Cardiac muscle cell (in vitro differentiated cells and primary cell): ENCODE results near the gene SEMA3B. TPM values are rescaled to one million over a fixed set of nuclear protein-coding genes. Genes with fewer than 3 reads are reported as not detected.
A peak's percentile ranks its signal among the peaks of the same experiment; 100 is the strongest.

Source experiments
- DNase-seq, 2 donors: peaks; one replicate each; pipeline versions ENCODE4 v3.0.0 to v3.0.0-alpha.2; 2010 to 2017; ENCODE audit warnings: low read depth in 1 of 2, low spot score in 1 of 2
- H3K27ac ChIP-seq: fragments of 200-600 bp; sonication (generic); 2 replicates; pipeline ENCODE4 v1.5.1; 2016
- H3K27me3 ChIP-seq: fragments of 200-600 bp; sonication (generic); 2 replicates; pipeline ENCODE4 v1.6.0; 2016; ENCODE audit warnings: control low read depth
- H3K36me3 ChIP-seq: fragments of 200-600 bp; sonication (generic); 2 replicates; pipeline ENCODE4 v1.5.1; 2016; ENCODE audit warnings: control low read depth
- H3K4me1 ChIP-seq: fragments of 200-600 bp; sonication (generic); 2 replicates; pipeline ENCODE4 v1.8.1; 2017; ENCODE audit warnings: low read depth, mild to moderate bottlenecking, mixed run types
- H3K4me3 ChIP-seq: fragments of 200-600 bp; sonication (generic); 2 replicates; pipeline ENCODE4 v1.5.1; 2016; ENCODE audit warnings: mild to moderate bottlenecking
- H3K9me3 ChIP-seq: fragments of 200-600 bp; sonication (generic); 2 replicates; pipeline ENCODE4 v1.5.1; 2017; ENCODE audit warnings: low read depth, mild to moderate bottlenecking, control low read depth
- CTCF ChIP-seq: IDR thresholded peaks from 2 replicates; pipeline ENCODE4 v1.5.1; 2012; ENCODE audit warnings: low read depth, mild to moderate bottlenecking, low read length
- polyA plus RNA-seq: library from polyadenylated mRNA; unstranded; fragments of >200 nt; fragmentation: Nextera tagmentation; extraction: Ambion mirVana; gene quantifications from 2 replicates; pipeline ENCODE4 v1.2.1, GENCODE V29; 2016
- total RNA-seq: library from RNA; depleted of rRNA; stranded (reverse); fragments of >200 nt; gene quantifications from 2 replicates; pipeline ENCODE4 v1.2.3, GENCODE V29; 2016

Gene SEMA3B
- total and polyA plus RNA-seq, 2 experiments from 2014 or later = 23.1 to 25.9 TPM

GRCh38 chr3:50324351-50325112 is 55.6 kb downstream of the SEMA3B start:
- peaks cover 7% of the 10 kb centered on the region for H3K36me3 ChIP-seq

GRCh38 chr3:50325113-50325480 is 56.1 kb downstream of the SEMA3B start:
- no peak for TF ChIP-seq CTCF
- Histone ChIP-seq H3K27me3 (no peaks in the 10 kb centered on the region), H3K27ac (no peak overlapping the region), H3K4me3 (no peak overlapping the region), H3K9me3 (no peaks in the 10 kb centered on the region), H3K36me3 (peaks cover 10% of the 10 kb centered on the region), H3K4me1 (peaks cover 23% of the 10 kb centered on the region)
- DNase-seq = no peak

More at GRCh38 chr3:50324351-50325112, 55.6 kb downstream of the SEMA3B start:
- DNase-seq = peak; percentile 73 to 74
- H3K27me3 ChIP-seq = no peaks in the 10 kb centered on the region
- H3K4me3 ChIP-seq = no peak overlapping the region
- no peaks in the 10 kb centered on the region for H3K9me3 ChIP-seq
- H3K27ac ChIP-seq = peak overlapping the region; percentile 32
- TF ChIP-seq CTCF = peak; percentile 88
- peaks cover 29% of the 10 kb centered on the region for H3K4me1 ChIP-seq

- H3K27me3 ChIP-seq = no peaks in the 10 kb centered on the region
- DNase-seq = no peak
- peaks cover 15% of the 10 kb centered on the region for H3K36me3 ChIP-seq
- no peak overlapping the region for H3K4me3 ChIP-seq
- H3K27ac ChIP-seq = no peak overlapping the region
- H3K9me3 ChIP-seq = no peaks in the 10 kb centered on the region
- peaks cover 20% of the 10 kb centered on the region for H3K4me1 ChIP-seq
- TF ChIP-seq CTCF = no peak
Observed at GRCh38 chr3:50325497-50326181, 56.7 kb downstream of the SEMA3B start.

- DNase-seq = no peak
- Histone ChIP-seq H3K27ac (no peak overlapping the region), H3K9me3 (no peaks in the 10 kb centered on the region), H3K36me3 (peaks cover 20% of the 10 kb centered on the region), H3K4me3 (no peak overlapping the region), H3K27me3 (no peaks in the 10 kb centered on the region), H3K4me1 (peaks cover 20% of the 10 kb centered on the region)
- no peak for TF ChIP-seq CTCF
Observed at GRCh38 chr3:50326182-50326541, 57.2 kb downstream of the SEMA3B start.

- peaks cover 17% of the 10 kb centered on the region for H3K4me1 ChIP-seq
Observed at GRCh38 chr3:50327129-50327528, 58.2 kb downstream of the SEMA3B start.

More at GRCh38 chr3:50327129-50327528, 58.2 kb downstream of the SEMA3B start:
- no peak overlapping the region for H3K27ac ChIP-seq
- DNase-seq = no peak
- TF ChIP-seq CTCF = no peak
- peak overlapping the region; percentile 87 for H3K4me3 ChIP-seq
- H3K27me3 ChIP-seq = no peaks in the 10 kb centered on the region
- peaks cover 30% of the 10 kb centered on the region for H3K36me3 ChIP-seq
- no peaks in the 10 kb centered on the region for H3K9me3 ChIP-seq

Other genes with a start within 250 kb of the SEMA3B start
- gene RBM5, start 180.2 kb upstream of the SEMA3B start, total RNA-seq = 189 and 439 TPM in 2 replicates
- 130 and 172 TPM in 2 replicates for gene RBM5, start 180.2 kb upstream of the SEMA3B start, polyA plus RNA-seq
- 21.0 and 27.6 TPM in 2 replicates for gene SEMA3F, start 113.8 kb upstream of the SEMA3B start, total RNA-seq
- 20.0 and 21.8 TPM in 2 replicates for gene SEMA3F, start 113.8 kb upstream of the SEMA3B start, polyA plus RNA-seq
- not detected in 2 replicates for gene GNAT1, start 77.5 kb upstream of the SEMA3B start, total RNA-seq
- not detected in 2 replicates for gene GNAT1, start 77.5 kb upstream of the SEMA3B start, polyA plus RNA-seq
- 9.5 and 14.7 TPM in 2 replicates for gene SLC38A3, start 63.9 kb upstream of the SEMA3B start, total RNA-seq
- 13.4 and 18.5 TPM in 2 replicates for gene SLC38A3, start 63.9 kb upstream of the SEMA3B start, polyA plus RNA-seq
- 160 and 179 TPM in 2 replicates for gene GNAI2, start 32.9 kb upstream of the SEMA3B start, total RNA-seq
- 255 and 285 TPM in 2 replicates for gene GNAI2, start 32.9 kb upstream of the SEMA3B start, polyA plus RNA-seq
- gene LSMEM2, start 9.9 kb downstream of the SEMA3B start, total RNA-seq = 26.4 and 29.2 TPM in 2 replicates
- 16.4 and 18.1 TPM in 2 replicates for gene LSMEM2, start 9.9 kb downstream of the SEMA3B start, polyA plus RNA-seq
- gene IFRD2, start 23.3 kb downstream of the SEMA3B start, total RNA-seq = 61.0 and 75.3 TPM in 2 replicates
- 106 and 110 TPM in 2 replicates for gene IFRD2, start 23.3 kb downstream of the SEMA3B start, polyA plus RNA-seq
- gene HYAL3, start 30.3 kb downstream of the SEMA3B start, total RNA-seq = 3.6 and 6.4 TPM in 2 replicates
- 2.4 and 6.2 TPM in 2 replicates for gene HYAL3, start 30.3 kb downstream of the SEMA3B start, polyA plus RNA-seq
- 28.5 and 40.4 TPM in 2 replicates for gene NAA80, start 30.3 kb downstream of the SEMA3B start, total RNA-seq
- gene NAA80, start 30.3 kb downstream of the SEMA3B start, polyA plus RNA-seq = 35.6 and 39.0 TPM in 2 replicates
- gene HYAL1, start 34.4 kb downstream of the SEMA3B start, total RNA-seq = 3.4 and 5.0 TPM in 2 replicates
- 3.3 and 4.3 TPM in 2 replicates for gene HYAL1, start 34.4 kb downstream of the SEMA3B start, polyA plus RNA-seq
- 116 and 124 TPM in 2 replicates for gene HYAL2, start 53.6 kb downstream of the SEMA3B start, total RNA-seq
- gene HYAL2, start 53.6 kb downstream of the SEMA3B start, polyA plus RNA-seq = 88.3 and 106 TPM in 2 replicates
- gene TUSC2, start 59.1 kb downstream of the SEMA3B start, total RNA-seq = 84.1 and 87.0 TPM in 2 replicates
- gene TUSC2, start 59.1 kb downstream of the SEMA3B start, polyA plus RNA-seq = 66.4 and 76.6 TPM in 2 replicates
- gene RASSF1, start 71.7 kb downstream of the SEMA3B start, total RNA-seq = 13.0 and 23.1 TPM in 2 replicates
- 23.8 and 33.5 TPM in 2 replicates for gene RASSF1, start 71.7 kb downstream of the SEMA3B start, polyA plus RNA-seq
- 0.56 and 2.8 TPM in 2 replicates for gene ZMYND10, start 76.6 kb downstream of the SEMA3B start, total RNA-seq
- gene ZMYND10, start 76.6 kb downstream of the SEMA3B start, polyA plus RNA-seq = 1.3 and 1.8 TPM in 2 replicates
- gene NPRL2, start 81.6 kb downstream of the SEMA3B start, total RNA-seq = 33.2 and 34.6 TPM in 2 replicates
- gene NPRL2, start 81.6 kb downstream of the SEMA3B start, polyA plus RNA-seq = 51.9 and 64.4 TPM in 2 replicates
- 10.7 and 26.4 TPM in 2 replicates for gene CYB561D2, start 81.7 kb downstream of the SEMA3B start, total RNA-seq
- 15.7 and 23.8 TPM in 2 replicates for gene CYB561D2, start 81.7 kb downstream of the SEMA3B start, polyA plus RNA-seq
- 67.0 and 67.9 TPM in 2 replicates for gene TMEM115, start 90.4 kb downstream of the SEMA3B start, total RNA-seq
- gene TMEM115, start 90.4 kb downstream of the SEMA3B start, polyA plus RNA-seq = 48.2 and 57.9 TPM in 2 replicates
- 6.8 and 8.7 TPM in 2 replicates for gene CACNA2D2, start 234.5 kb downstream of the SEMA3B start, total RNA-seq
- gene CACNA2D2, start 234.5 kb downstream of the SEMA3B start, polyA plus RNA-seq = 5.4 TPM in 2 replicates